GM23338 (cell line): Measurements from ENCODE around the gene SOSTDC1. TPM values are rescaled to one million over a fixed set of nuclear protein-coding genes. Genes with fewer than 3 reads are reported as not detected.

ENCODE experiments used
- ATAC-seq: fragments of 200-7000 bp; cut with Tn5 transposase; 3 replicates; pipeline ENCODE4 v1.9.1; 2020
- DNase-seq: peaks from one replicate; pipeline ENCODE4 v3.0.0-alpha.2; 2015; ENCODE audit warnings: low spot score
- H2AFZ ChIP-seq: fragments of 200-600 bp; sonication (generic); 2 replicates; pipeline ENCODE4 v1.8.0; 2016; ENCODE audit warnings: antibody characterized with exemption, mild to moderate bottlenecking, moderate library complexity
- H3F3A ChIP-seq: fragments of 200-600 bp; sonication (generic); replicated peaks from 2 replicates; pipeline ENCODE4 v1.8.0; 2017; ENCODE audit warnings: antibody characterized with exemption, mixed run types, low read depth
- H3K27ac ChIP-seq: fragments of 200-600 bp; sonication (generic); 2 replicates; pipeline ENCODE4 v1.6.1; 2016; ENCODE audit warnings: low read depth
- H3K27me3 ChIP-seq: fragments of 200-600 bp; sonication (generic); 2 replicates; pipeline ENCODE4 v1.8.0; 2016; ENCODE audit warnings: mild to moderate bottlenecking, mixed run types, moderate library complexity; ENCODE audit not compliant: insufficient read depth
- H3K36me3 ChIP-seq: fragments of 200-600 bp; sonication (generic); 2 replicates; pipeline ENCODE4 v1.8.0; 2016; ENCODE audit warnings: mild to moderate bottlenecking; ENCODE audit not compliant: insufficient read depth
- H3K4me1 ChIP-seq: fragments of 200-600 bp; sonication (generic); 2 replicates; pipeline ENCODE4 v1.8.0; 2016; ENCODE audit warnings: mild to moderate bottlenecking, moderate library complexity; ENCODE audit not compliant: insufficient read depth
- H3K4me2 ChIP-seq: fragments of 200-600 bp; sonication (generic); 2 replicates; pipeline ENCODE4 v1.7.1; 2017; ENCODE audit warnings: mixed run types
- H3K4me3 ChIP-seq: fragments of 200-600 bp; sonication (generic); 2 replicates; pipeline ENCODE4 v1.6.1; 2016; ENCODE audit warnings: mixed run types
- H3K79me2 ChIP-seq: fragments of 200-600 bp; sonication (generic); replicated peaks from 2 replicates; pipeline ENCODE4 v1.8.0; 2017; ENCODE audit warnings: mild to moderate bottlenecking; ENCODE audit not compliant: insufficient read depth
- H3K9me2 ChIP-seq: fragments of 200-600 bp; sonication (generic); 2 replicates; pipeline ENCODE4 v1.8.0; 2017; ENCODE audit not compliant: insufficient read depth
- H4K20me1 ChIP-seq: fragments of 200-600 bp; sonication (generic); replicated peaks from 2 replicates; pipeline ENCODE4 v1.8.0; 2017; ENCODE audit warnings: mild to moderate bottlenecking; ENCODE audit not compliant: insufficient read depth
- H3K27ac Mint-ChIP-seq: 2 replicates; pipeline ENCODE4 v1.8.0; 2020; ENCODE audit warnings: inconsistent platforms, mild to moderate bottlenecking, moderate library complexity, mixed read lengths
- H3K27me3 Mint-ChIP-seq: 3 replicates; pipeline ENCODE4 v1.8.0; 2022; ENCODE audit warnings: low read depth, mild to moderate bottlenecking, moderate library complexity, mixed read lengths, inconsistent platforms; ENCODE audit not compliant: insufficient read depth, poor library complexity
- H3K36me3 Mint-ChIP-seq: 3 replicates; pipeline ENCODE4 v1.8.0; 2021; ENCODE audit warnings: low read depth, mild to moderate bottlenecking, inconsistent platforms, moderate library complexity, mixed read lengths
- H3K4me1 Mint-ChIP-seq: 3 replicates; pipeline ENCODE4 v1.8.0; 2020; ENCODE audit warnings: mild to moderate bottlenecking, inconsistent platforms, mixed read lengths
- H3K4me3 Mint-ChIP-seq: 3 replicates; pipeline ENCODE4 v1.8.0; 2021; ENCODE audit warnings: moderate library complexity, mild to moderate bottlenecking, inconsistent platforms, mixed read lengths
- H3K9me3 Mint-ChIP-seq: 3 replicates; pipeline ENCODE4 v1.8.0; 2020; ENCODE audit warnings: moderate library complexity, mild to moderate bottlenecking, inconsistent platforms, mixed read lengths
- CTCF ChIP-seq, 2 experiments: fragments of 200-600 bp in 1 of 2; sonication (generic) in 1 of 2; conservative IDR thresholded peaks; 2 replicates each; pipeline versions ENCODE4 v1.5.1 to v1.6.1; 2016 to 2017; ENCODE audit warnings: antibody characterized with exemption in 2 of 2, low read depth in 2 of 2, mild to moderate bottlenecking in 2 of 2, moderate library complexity in 1 of 2
- EZH2 ChIP-seq: fragments of 200-600 bp; sonication (generic); IDR thresholded peaks from one replicate; pipeline ENCODE4 v1.8.0; 2017; ENCODE audit warnings: antibody characterized with exemption, mild to moderate bottlenecking, low read depth; ENCODE audit not compliant: unreplicated experiment
- EZH2phosphoT487 ChIP-seq: fragments of 200-600 bp; sonication (generic); IDR thresholded peaks from one replicate; pipeline ENCODE4 v1.8.1; 2018; ENCODE audit warnings: antibody characterized with exemption; ENCODE audit not compliant: unreplicated experiment
- JUNB ChIP-seq: IDR thresholded peaks from one replicate; pipeline ENCODE4 v1.6.1; 2016; ENCODE audit warnings: antibody characterized with exemption; ENCODE audit not compliant: unreplicated experiment
- STAT1 ChIP-seq: IDR thresholded peaks from one replicate; pipeline ENCODE4 v1.6.1; 2016; ENCODE audit warnings: antibody characterized with exemption; ENCODE audit not compliant: unreplicated experiment
- ZNF114 ChIP-seq: fragments of 250-450 bp; sonication (Bioruptor Pico); IDR thresholded peaks from 2 replicates; pipeline ENCODE4 v1.5.0; 2020; ENCODE audit warnings: mild to moderate bottlenecking, moderate library complexity
- polyA plus RNA-seq: library from polyadenylated mRNA; unstranded; fragments of >200 nt; fragmentation: Nextera tagmentation; extraction: Ambion mirVana; gene quantifications from 2 replicates; pipeline ENCODE4 v1.2.1, GENCODE V29; 2016
- total RNA-seq: library from RNA; depleted of rRNA; stranded (reverse); fragments of >200 nt; shearing (Covaris generic); gene quantifications from 2 replicates; pipeline ENCODE4 v1.2.3, GENCODE V29; 2014
- TF ChIP-seq, protein P1 (sequence below): IDR thresholded peaks from 2 replicates; pipeline ENCODE4 v1.6.1; 2016; ENCODE audit warnings: antibody characterized with exemption
- TF ChIP-seq, protein P2 (sequence below): fragments of 250-450 bp; sonication (Bioruptor Pico); IDR thresholded peaks from 2 replicates; pipeline ENCODE4 v1.5.0; 2020; ENCODE audit warnings: mild to moderate bottlenecking, moderate library complexity
- TF ChIP-seq, protein P3 (sequence below): IDR thresholded peaks from one replicate; pipeline ENCODE4 v1.6.1; 2018; ENCODE audit warnings: antibody characterized with exemption; ENCODE audit not compliant: unreplicated experiment

Gene SOSTDC1
- total and polyA plus RNA-seq, 2 experiments from 2014 or later, result 0.76 to 1.0 TPM

DNA sequence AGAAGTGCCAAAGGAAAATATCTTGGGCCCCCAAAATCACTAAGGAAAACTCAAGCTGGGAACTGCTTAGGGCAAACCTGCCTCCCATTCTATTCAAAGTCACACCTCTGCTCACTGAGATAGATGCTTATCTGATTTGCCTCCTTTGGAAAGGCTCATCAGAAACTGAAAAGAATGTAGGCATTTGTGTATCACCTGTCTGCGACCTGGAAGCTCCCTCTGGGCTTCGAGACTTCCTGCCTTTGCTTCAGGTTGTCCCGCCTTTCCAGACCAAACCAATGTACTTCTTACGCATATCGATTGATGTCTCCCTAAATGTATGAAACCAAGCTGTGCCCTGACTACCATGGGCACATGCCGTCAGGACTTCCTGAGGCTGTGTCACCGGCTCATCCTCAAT lies 46.6 kb upstream of the SOSTDC1 start:
- Histone ChIP-seq H3K9me2 (peaks cover 6% of the 10 kb centered on the region; the same call in 1 of the 2 replicates), H3K4me1 (peaks cover 8% of the 10 kb centered on the region; the same call in 1 of the 2 replicates), H3K36me3 (no peaks in the 10 kb centered on the region), H4K20me1 (no peaks in the 10 kb centered on the region), H3F3A (no peaks in the 10 kb centered on the region), H3K27ac (no peak overlapping the region), H3K27me3 (no peaks in the 10 kb centered on the region), H3K4me3 (no peak overlapping the region), H3K4me2 (no peak overlapping the region), H2AFZ (peak overlapping the region; percentile 80), H3K79me2 (no peaks in the 10 kb centered on the region)
- H3K27me3 Mint-ChIP-seq, result no peaks in the 10 kb centered on the region
- H3K36me3 Mint-ChIP-seq, result no peaks in the 10 kb centered on the region
- no peak for ATAC-seq
- H3K9me3 Mint-ChIP-seq, result no peaks in the 10 kb centered on the region
- TF ChIP-seq ZNF114 (CRISPR knock-in tag) (no peak), EZH2phosphoT487 (no peak), JUNB (no peak), STAT1 (no peak), CTCF (conservative IDR thresholded peaks at IDR 0.05; ENCODE audit: low read depth in 2 of 2) (no peak), EZH2 (no peak)
- TF ChIP-seq, protein P1, sequence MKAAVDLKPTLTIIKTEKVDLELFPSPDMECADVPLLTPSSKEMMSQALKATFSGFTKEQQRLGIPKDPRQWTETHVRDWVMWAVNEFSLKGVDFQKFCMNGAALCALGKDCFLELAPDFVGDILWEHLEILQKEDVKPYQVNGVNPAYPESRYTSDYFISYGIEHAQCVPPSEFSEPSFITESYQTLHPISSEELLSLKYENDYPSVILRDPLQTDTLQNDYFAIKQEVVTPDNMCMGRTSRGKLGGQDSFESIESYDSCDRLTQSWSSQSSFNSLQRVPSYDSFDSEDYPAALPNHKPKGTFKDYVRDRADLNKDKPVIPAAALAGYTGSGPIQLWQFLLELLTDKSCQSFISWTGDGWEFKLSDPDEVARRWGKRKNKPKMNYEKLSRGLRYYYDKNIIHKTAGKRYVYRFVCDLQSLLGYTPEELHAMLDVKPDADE, result no peak
- no peak overlapping the region for H3K4me3 Mint-ChIP-seq
- peak; percentile 14 for DNase-seq
- H3K27ac Mint-ChIP-seq, result no peak overlapping the region
- peaks cover 9% of the 10 kb centered on the region; the same call in 1 of the 3 replicates for H3K4me1 Mint-ChIP-seq

DNA sequence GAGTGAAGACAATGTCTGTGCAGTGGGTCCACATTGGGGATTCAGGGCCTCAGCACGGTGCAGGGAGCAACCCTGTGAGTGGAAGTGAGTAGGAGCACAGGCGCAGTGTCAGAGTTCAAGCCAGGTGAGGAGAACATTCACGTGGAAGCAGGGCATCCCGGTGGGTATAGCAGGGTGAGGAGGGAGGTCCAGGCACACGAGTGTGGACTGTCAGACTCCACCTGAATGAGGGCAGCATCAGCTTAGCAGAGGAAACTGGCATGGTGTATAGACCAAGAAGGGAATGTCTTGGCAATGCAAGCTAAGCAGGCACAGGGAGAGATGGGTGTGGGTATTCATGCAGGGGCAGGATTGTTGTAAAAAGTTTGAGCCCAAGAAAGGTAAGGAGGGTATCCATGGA lies 45.8 kb upstream of the SOSTDC1 start:
- no peak overlapping the region for H3K4me3 ChIP-seq
- no peaks in the 10 kb centered on the region for H3K36me3 ChIP-seq
- H3K79me2 ChIP-seq, result no peaks in the 10 kb centered on the region
- Mint-ChIP-seq H3K9me3 (no peaks in the 10 kb centered on the region), H3K27me3 (no peaks in the 10 kb centered on the region), H3K27ac (no peak overlapping the region), H3K4me3 (no peak overlapping the region), H3K4me1 (peaks cover 9% of the 10 kb centered on the region; the same call in 1 of the 3 replicates), H3K36me3 (no peaks in the 10 kb centered on the region)
- H3K9me2 ChIP-seq, result peaks cover 9% of the 10 kb centered on the region; the same call in 1 of the 2 replicates
- no peaks in the 10 kb centered on the region for H4K20me1 ChIP-seq
- DNase-seq (no peak), ATAC-seq (no peak)
- H3K27me3 ChIP-seq, result no peaks in the 10 kb centered on the region
- no peak overlapping the region for H2AFZ ChIP-seq
- no peak overlapping the region for H3K4me2 ChIP-seq
- no peak overlapping the region for H3K27ac ChIP-seq
- H3F3A ChIP-seq, result no peaks in the 10 kb centered on the region
- peaks cover 8% of the 10 kb centered on the region; the same call in 1 of the 2 replicates for H3K4me1 ChIP-seq
- TF ChIP-seq, protein P2, sequence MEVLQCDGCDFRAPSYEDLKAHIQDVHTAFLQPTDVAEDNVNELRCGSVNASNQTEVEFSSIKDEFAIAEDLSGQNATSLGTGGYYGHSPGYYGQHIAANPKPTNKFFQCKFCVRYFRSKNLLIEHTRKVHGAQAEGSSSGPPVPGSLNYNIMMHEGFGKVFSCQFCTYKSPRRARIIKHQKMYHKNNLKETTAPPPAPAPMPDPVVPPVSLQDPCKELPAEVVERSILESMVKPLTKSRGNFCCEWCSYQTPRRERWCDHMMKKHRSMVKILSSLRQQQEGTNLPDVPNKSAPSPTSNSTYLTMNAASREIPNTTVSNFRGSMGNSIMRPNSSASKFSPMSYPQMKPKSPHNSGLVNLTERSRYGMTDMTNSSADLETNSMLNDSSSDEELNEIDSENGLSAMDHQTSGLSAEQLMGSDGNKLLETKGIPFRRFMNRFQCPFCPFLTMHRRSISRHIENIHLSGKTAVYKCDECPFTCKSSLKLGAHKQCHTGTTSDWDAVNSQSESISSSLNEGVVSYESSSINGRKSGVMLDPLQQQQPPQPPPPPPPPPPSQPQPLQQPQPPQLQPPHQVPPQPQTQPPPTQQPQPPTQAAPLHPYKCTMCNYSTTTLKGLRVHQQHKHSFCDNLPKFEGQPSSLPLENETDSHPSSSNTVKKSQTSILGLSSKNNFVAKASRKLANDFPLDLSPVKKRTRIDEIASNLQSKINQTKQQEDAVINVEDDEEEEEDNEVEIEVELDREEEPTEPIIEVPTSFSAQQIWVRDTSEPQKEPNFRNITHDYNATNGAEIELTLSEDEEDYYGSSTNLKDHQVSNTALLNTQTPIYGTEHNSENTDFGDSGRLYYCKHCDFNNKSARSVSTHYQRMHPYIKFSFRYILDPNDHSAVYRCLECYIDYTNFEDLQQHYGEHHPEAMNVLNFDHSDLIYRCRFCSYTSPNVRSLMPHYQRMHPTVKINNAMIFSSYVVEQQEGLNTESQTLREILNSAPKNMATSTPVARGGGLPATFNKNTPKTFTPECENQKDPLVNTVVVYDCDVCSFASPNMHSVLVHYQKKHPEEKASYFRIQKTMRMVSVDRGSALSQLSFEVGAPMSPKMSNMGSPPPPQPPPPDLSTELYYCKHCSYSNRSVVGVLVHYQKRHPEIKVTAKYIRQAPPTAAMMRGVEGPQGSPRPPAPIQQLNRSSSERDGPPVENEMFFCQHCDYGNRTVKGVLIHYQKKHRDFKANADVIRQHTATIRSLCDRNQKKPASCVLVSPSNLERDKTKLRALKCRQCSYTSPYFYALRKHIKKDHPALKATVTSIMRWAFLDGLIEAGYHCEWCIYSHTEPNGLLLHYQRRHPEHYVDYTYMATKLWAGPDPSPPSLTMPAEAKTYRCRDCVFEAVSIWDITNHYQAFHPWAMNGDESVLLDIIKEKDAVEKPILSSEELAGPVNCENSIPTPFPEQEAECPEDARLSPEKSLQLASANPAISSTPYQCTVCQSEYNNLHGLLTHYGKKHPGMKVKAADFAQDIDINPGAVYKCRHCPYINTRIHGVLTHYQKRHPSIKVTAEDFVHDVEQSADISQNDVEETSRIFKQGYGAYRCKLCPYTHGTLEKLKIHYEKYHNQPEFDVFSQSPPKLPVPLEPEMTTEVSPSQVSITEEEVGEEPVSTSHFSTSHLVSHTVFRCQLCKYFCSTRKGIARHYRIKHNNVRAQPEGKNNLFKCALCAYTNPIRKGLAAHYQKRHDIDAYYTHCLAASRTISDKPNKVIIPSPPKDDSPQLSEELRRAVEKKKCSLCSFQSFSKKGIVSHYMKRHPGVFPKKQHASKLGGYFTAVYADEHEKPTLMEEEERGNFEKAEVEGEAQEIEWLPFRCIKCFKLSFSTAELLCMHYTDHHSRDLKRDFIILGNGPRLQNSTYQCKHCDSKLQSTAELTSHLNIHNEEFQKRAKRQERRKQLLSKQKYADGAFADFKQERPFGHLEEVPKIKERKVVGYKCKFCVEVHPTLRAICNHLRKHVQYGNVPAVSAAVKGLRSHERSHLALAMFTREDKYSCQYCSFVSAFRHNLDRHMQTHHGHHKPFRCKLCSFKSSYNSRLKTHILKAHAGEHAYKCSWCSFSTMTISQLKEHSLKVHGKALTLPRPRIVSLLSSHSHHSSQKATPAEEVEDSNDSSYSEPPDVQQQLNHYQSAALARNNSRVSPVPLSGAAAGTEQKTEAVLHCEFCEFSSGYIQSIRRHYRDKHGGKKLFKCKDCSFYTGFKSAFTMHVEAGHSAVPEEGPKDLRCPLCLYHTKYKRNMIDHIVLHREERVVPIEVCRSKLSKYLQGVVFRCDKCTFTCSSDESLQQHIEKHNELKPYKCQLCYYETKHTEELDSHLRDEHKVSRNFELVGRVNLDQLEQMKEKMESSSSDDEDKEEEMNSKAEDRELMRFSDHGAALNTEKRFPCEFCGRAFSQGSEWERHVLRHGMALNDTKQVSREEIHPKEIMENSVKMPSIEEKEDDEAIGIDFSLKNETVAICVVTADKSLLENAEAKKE (CRISPR knock-in tag), result no peak
- no peak for TF ChIP-seq EZH2phosphoT487
- TF ChIP-seq STAT1, result no peak
- TF ChIP-seq, protein P3, sequence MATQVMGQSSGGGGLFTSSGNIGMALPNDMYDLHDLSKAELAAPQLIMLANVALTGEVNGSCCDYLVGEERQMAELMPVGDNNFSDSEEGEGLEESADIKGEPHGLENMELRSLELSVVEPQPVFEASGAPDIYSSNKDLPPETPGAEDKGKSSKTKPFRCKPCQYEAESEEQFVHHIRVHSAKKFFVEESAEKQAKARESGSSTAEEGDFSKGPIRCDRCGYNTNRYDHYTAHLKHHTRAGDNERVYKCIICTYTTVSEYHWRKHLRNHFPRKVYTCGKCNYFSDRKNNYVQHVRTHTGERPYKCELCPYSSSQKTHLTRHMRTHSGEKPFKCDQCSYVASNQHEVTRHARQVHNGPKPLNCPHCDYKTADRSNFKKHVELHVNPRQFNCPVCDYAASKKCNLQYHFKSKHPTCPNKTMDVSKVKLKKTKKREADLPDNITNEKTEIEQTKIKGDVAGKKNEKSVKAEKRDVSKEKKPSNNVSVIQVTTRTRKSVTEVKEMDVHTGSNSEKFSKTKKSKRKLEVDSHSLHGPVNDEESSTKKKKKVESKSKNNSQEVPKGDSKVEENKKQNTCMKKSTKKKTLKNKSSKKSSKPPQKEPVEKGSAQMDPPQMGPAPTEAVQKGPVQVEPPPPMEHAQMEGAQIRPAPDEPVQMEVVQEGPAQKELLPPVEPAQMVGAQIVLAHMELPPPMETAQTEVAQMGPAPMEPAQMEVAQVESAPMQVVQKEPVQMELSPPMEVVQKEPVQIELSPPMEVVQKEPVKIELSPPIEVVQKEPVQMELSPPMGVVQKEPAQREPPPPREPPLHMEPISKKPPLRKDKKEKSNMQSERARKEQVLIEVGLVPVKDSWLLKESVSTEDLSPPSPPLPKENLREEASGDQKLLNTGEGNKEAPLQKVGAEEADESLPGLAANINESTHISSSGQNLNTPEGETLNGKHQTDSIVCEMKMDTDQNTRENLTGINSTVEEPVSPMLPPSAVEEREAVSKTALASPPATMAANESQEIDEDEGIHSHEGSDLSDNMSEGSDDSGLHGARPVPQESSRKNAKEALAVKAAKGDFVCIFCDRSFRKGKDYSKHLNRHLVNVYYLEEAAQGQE, result no peak
